Fibroblast of skin of back (primary cell): Measurements from ENCODE around the gene GTF2A2.

ENCODE experiments used
- DNase-seq: peaks from one replicate; pipeline ENCODE4 v3.0.0-alpha.2; 2013

Gene GTF2A2

GRCh38 chr15:59596640-59597039 is 60.7 kb downstream of the GTF2A2 start:
- DNase-seq: no peak

- DNase-seq: no peak
These were observed 61.8 kb downstream of the GTF2A2 start for GRCh38 chr15:59595434-59595915.

- DNase-seq: no peak
These were observed 62.3 kb downstream of the GTF2A2 start for GRCh38 chr15:59594991-59595390.

DNA sequence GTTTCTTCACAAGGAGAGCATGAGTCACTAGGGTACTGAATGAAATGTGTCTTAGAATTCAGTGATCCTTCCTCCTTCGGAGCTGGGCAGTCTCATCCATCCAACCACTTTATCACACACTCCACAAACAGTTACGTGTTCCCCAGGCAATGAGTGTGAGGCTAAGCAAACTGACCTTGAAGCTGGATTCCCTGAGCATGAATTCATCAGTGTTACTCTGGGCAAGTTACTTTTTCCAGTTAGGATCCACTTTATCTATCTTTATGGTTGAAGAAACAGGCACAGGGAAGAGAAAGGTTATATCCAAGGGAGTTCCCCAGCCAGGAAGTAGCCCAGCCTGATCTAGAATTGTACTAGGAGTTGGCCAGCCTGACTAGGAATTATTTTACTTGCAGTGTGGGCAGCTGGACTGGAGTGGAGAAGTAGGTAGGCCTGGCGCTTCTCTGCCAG is 62.8 kb downstream of the GTF2A2 start:
- peak; percentile 16 for DNase-seq

- DNase-seq: no peak
These were observed 66.0 kb downstream of the GTF2A2 start for GRCh38 chr15:59591356-59591755.

GRCh38 chr15:59590027-59590426 is 67.3 kb downstream of the GTF2A2 start:
- no peak for DNase-seq
